ENCODE results near the gene TMEM135. TPM values are rescaled to one million over a fixed set of nuclear protein-coding genes. Genes with fewer than 3 reads are reported as not detected.

Gene TMEM135
- total RNA-seq, 1 donor from 2014 or later = 36.0 TPM

DNA sequence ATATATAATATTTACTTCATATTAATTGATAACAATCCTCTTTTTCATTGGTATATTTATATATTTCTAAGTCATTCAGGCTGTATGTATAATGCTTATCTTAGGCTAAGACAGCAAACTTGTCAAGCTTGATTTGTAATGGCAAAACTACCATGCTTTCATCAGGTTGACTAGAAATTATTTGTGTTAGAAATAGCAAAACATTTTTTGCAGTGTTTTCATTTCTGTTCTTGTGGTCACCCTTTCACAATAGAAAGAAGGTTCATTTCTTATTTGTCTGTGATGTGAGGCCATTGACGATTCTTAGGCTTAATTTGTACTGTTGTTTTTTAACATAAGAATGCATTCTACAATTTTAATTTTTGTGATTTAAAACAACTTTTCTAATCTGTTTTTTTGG, 197.6 kb downstream of the TMEM135 start:
- peaks cover 30% of the 10 kb centered on the region for H3K36me3 Mint-ChIP-seq
- DNase-seq (ENCODE audit: low spot score in 2 of 2, unreplicated experiment in 2 of 2) = no peak
- no peak overlapping the region for H3K27ac Mint-ChIP-seq
- TF ChIP-seq, protein P1, sequence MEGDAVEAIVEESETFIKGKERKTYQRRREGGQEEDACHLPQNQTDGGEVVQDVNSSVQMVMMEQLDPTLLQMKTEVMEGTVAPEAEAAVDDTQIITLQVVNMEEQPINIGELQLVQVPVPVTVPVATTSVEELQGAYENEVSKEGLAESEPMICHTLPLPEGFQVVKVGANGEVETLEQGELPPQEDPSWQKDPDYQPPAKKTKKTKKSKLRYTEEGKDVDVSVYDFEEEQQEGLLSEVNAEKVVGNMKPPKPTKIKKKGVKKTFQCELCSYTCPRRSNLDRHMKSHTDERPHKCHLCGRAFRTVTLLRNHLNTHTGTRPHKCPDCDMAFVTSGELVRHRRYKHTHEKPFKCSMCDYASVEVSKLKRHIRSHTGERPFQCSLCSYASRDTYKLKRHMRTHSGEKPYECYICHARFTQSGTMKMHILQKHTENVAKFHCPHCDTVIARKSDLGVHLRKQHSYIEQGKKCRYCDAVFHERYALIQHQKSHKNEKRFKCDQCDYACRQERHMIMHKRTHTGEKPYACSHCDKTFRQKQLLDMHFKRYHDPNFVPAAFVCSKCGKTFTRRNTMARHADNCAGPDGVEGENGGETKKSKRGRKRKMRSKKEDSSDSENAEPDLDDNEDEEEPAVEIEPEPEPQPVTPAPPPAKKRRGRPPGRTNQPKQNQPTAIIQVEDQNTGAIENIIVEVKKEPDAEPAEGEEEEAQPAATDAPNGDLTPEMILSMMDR (IDR thresholded peaks at IDR 0.05; ENCODE audit: unreplicated experiment) = no peak
- H3K9me3 Mint-ChIP-seq = peaks cover 43% of the 10 kb centered on the region
- no peak overlapping the region for H3K4me3 Mint-ChIP-seq
- H3K4me1 Mint-ChIP-seq = no peaks in the 10 kb centered on the region
- no peaks in the 10 kb centered on the region for H3K27me3 Mint-ChIP-seq (ENCODE audit: low read depth)

DNA sequence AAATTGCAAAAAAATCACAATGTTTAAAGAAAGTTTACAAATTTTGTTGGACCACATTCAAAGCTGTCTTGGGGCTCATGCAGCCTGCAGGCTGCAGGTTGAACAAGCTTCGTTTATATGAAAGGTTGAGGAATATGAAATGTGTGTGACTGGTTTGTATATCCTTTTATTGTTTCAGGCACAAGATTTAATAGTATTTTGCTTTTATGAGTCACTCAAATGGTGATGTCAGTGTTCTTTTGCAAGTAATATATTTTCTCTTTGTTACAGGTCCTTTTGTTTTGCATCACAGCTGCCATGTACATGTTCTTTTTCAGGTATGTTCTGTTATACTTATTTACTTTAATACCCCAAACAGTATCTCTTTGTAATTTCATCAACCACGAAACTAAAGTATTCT, 198.6 kb downstream of the TMEM135 start:
- no peak for DNase-seq (ENCODE audit: low spot score in 2 of 2, unreplicated experiment in 2 of 2)
- no peaks in the 10 kb centered on the region for H3K27me3 Mint-ChIP-seq (ENCODE audit: low read depth)
- no peak overlapping the region for H3K4me3 Mint-ChIP-seq
- TF ChIP-seq, protein P1 (IDR thresholded peaks at IDR 0.05; ENCODE audit: unreplicated experiment) = no peak
- H3K36me3 Mint-ChIP-seq = peaks cover 24% of the 10 kb centered on the region
- no peaks in the 10 kb centered on the region for H3K4me1 Mint-ChIP-seq
- no peak overlapping the region for H3K27ac Mint-ChIP-seq
- H3K9me3 Mint-ChIP-seq = peaks cover 37% of the 10 kb centered on the region

DNA sequence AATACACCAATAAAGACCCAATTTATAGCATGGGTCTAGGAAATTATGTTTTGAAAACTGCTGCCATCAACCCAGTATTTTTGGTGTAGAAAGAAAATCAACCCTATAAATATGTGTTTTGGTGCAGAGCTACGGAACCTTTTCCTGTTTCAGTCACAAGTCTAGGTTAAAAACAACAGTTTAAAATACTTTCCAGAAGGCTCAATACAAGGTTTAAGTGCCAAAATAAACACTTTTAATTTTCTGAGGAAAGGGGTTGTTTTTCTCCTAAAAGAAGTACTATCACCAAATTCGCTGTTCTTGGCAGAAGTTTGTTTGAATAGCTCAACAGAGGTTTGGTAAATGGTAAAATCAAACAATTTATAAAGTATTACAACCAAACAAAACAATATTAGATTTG, 201.3 kb downstream of the TMEM135 start:
- no peak overlapping the region for H3K27ac Mint-ChIP-seq
- no peaks in the 10 kb centered on the region for H3K4me1 Mint-ChIP-seq
- H3K27me3 Mint-ChIP-seq (ENCODE audit: low read depth) = no peaks in the 10 kb centered on the region
- DNase-seq (ENCODE audit: low spot score in 2 of 2, unreplicated experiment in 2 of 2) = no peak
- no peak overlapping the region for H3K4me3 Mint-ChIP-seq
- peaks cover 20% of the 10 kb centered on the region for H3K9me3 Mint-ChIP-seq
- H3K36me3 Mint-ChIP-seq = peaks cover 9% of the 10 kb centered on the region
- TF ChIP-seq, protein P1 (IDR thresholded peaks at IDR 0.05; ENCODE audit: unreplicated experiment) = no peak

GRCh38 chr11:87239531-87239930, 201.8 kb downstream of the TMEM135 start:
- no peaks in the 10 kb centered on the region for H3K4me1 Mint-ChIP-seq
- H3K27me3 Mint-ChIP-seq (ENCODE audit: low read depth) = no peaks in the 10 kb centered on the region
- H3K27ac Mint-ChIP-seq = no peak overlapping the region
- no peak for DNase-seq (ENCODE audit: low spot score in 2 of 2, unreplicated experiment in 2 of 2)
- H3K4me3 Mint-ChIP-seq = no peak overlapping the region
- TF ChIP-seq, protein P1 (IDR thresholded peaks at IDR 0.05; ENCODE audit: unreplicated experiment) = no peak
- peaks cover 17% of the 10 kb centered on the region for H3K9me3 Mint-ChIP-seq
- H3K36me3 Mint-ChIP-seq = peaks cover 8% of the 10 kb centered on the region

DNA sequence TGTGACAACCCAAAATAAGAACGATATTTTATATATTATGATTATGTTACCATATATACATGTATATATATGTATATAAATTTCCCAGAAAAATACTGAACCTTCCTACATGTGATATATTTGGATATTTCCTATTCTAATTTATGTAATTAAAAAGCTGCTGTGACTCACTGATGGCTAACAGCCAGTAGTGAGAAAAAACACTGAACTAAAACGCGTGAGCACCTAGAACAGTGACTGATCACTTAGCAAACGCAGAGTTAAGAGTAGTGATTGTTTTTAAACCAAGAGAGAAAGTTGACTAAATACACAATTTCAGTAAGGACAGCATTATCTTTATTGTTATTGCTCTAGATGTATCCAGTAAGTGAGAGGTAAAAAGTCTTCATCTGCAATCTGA, 213.8 kb downstream of the TMEM135 start:
- H3K4me3 Mint-ChIP-seq = no peak overlapping the region
- H3K9me3 Mint-ChIP-seq = peaks cover 6% of the 10 kb centered on the region
- no peaks in the 10 kb centered on the region for H3K4me1 Mint-ChIP-seq
- no peaks in the 10 kb centered on the region for H3K27me3 Mint-ChIP-seq (ENCODE audit: low read depth)
- no peak for DNase-seq (ENCODE audit: low spot score in 2 of 2, unreplicated experiment in 2 of 2)
- TF ChIP-seq, protein P1 (IDR thresholded peaks at IDR 0.05; ENCODE audit: unreplicated experiment) = no peak
- H3K27ac Mint-ChIP-seq = no peak overlapping the region
- H3K36me3 Mint-ChIP-seq = peaks cover 10% of the 10 kb centered on the region

DNA sequence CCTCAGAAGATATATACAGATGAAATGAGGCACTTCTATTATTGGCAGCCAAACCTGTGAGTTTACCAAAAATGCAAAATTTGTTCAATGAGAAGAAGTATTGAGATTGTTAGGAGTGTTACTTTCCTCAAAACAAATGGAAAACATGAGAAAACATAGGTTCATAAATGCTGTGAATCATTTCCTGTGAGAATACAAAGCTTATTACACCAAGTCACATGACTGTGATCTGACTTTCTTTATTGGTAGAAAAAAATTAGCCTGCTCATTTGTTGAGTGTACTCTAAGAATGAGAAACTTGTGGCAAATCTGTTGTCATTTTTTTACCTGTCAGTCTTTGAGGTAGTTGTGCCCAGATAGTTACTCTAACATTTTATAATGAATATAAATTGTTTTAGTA, 215.1 kb downstream of the TMEM135 start:
- no peak for DNase-seq (ENCODE audit: low spot score in 2 of 2, unreplicated experiment in 2 of 2)
- H3K27me3 Mint-ChIP-seq (ENCODE audit: low read depth) = no peaks in the 10 kb centered on the region
- H3K4me1 Mint-ChIP-seq = no peaks in the 10 kb centered on the region
- H3K27ac Mint-ChIP-seq = no peak overlapping the region
- H3K36me3 Mint-ChIP-seq = peaks cover 8% of the 10 kb centered on the region
- H3K9me3 Mint-ChIP-seq = peaks cover 9% of the 10 kb centered on the region
- TF ChIP-seq, protein P1 (IDR thresholded peaks at IDR 0.05; ENCODE audit: unreplicated experiment) = no peak
- H3K4me3 Mint-ChIP-seq = no peak overlapping the region

Measured in mesothelial cell of epicardium (in vitro differentiated cells).